ENCODE results near the gene BUB3.
"Not testable (repeated sequence)": the region's sequence is repeated elsewhere in the genome, so short reads cannot be mapped to it uniquely, and the experiment has no call there.

Gene BUB3

DNA sequence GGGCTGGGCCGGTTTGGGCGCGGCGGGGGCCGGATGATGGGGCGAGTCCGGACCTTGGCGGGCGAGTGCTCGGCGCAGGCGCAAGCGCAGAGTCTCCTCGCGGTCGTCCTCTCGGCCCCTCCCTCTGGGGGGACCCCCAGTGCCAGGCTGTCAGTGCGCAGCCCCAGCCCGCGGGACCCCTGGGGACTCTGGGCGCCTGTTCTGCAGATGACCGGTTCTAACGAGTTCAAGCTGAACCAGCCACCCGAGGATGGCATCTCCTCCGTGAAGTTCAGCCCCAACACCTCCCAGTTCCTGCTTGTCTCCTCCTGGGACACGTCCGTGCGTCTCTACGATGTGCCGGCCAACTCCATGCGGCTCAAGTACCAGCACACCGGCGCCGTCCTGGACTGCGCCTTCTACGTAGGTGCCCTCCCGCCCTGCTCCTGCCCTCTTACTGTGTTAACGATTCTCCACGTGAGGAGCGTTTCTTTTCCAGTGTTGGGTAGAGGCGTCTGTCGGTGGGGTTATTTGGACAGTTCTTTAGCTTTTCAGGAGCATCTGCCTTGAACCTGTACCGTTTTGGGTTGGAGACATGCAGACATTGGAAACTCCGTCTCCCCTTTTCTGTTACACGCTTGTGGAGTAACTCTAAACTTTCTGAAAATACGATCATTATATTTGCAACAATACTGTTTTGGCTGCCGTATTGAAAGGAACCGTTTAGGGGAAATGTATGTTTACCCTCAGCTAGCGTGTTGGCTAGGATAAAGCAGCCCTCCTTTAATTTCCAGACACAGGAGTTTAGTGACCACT is 706 bp downstream of the BUB3 start:
- peak; percentile 50 for DNase-seq (ENCODE audit: low read depth)

- DNase-seq (ENCODE audit: low read depth), result no peak
Observed at GRCh38 chr10:123156078-123156477, 1.9 kb downstream of the BUB3 start.

- DNase-seq (ENCODE audit: low read depth), result no peak
Observed at GRCh38 chr10:123157210-123157609, 3.0 kb downstream of the BUB3 start.

- no peak for DNase-seq (ENCODE audit: low read depth)
Observed at GRCh38 chr10:123158682-123159081, 4.5 kb downstream of the BUB3 start.

DNA sequence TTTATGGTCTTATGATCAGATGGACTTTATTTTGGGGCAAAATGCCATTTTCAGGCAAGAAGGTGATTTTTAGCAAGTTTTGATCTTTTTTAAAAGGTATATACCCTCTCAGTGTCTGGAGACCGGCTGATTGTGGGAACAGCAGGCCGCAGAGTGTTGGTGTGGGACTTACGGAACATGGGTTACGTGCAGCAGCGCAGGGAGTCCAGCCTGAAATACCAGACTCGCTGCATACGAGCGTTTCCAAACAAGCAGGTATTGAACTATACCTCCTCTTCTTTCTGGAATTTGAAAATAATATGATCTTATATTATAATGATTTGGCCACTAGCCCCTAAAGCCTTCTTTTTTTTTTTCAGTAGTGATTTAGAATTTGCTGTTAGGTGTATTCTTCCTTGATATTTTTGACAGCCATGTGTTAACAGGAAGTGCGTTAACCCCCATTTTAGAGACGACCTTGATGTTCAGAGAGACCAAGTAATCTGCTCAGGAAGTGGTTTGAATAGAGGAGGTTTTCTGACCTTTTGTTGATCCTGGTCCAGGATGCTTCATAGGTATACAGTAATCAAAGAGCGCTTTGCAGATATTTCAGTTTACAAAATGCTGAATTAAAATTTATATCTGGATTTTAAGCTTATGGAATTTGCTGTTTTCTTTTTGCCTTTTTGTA is 6.2 kb downstream of the BUB3 start:
- DNase-seq (ENCODE audit: low read depth), result no peak

GRCh38 chr10:123164319-123164718 is 10.1 kb downstream of the BUB3 start:
- no peak for DNase-seq (ENCODE audit: low read depth)

DNA sequence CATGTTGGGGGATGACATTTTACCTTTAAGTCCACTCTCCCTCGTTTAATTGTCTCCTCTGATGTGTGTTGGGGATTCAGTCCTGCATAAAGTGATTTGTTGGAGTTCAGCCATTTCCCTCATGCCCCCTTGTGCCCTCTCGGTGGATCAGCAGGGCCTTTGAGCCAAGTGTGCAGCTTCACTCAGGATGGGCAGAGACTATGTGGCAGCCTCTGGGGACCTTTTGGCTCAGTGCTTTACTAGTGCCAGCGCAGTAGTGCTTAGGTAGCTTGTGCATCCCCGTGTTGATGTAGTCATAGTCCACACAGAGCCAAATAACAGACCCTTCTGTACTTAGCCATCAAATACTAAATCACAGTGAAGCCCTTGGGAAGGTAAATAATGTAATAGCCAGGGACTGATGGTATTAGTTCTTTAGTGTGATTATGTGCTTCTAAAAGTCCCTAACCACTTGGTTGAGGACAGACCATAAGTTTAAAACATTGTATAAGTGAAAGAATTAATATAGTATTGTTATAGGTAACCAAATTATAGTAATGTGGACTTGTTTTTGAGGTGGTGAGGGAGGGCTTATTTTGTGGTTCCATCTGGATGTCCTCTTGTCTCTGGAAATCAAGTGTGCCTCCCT is 11.4 kb downstream of the BUB3 start:
- DNase-seq (ENCODE audit: low read depth), result no peak

- no peak for DNase-seq (ENCODE audit: low read depth)
Observed at GRCh38 chr10:123166618-123167017, 12.4 kb downstream of the BUB3 start.

GRCh38 chr10:123170961-123171360 is 16.8 kb downstream of the BUB3 start:
- no peak for DNase-seq (ENCODE audit: low read depth)

DNA sequence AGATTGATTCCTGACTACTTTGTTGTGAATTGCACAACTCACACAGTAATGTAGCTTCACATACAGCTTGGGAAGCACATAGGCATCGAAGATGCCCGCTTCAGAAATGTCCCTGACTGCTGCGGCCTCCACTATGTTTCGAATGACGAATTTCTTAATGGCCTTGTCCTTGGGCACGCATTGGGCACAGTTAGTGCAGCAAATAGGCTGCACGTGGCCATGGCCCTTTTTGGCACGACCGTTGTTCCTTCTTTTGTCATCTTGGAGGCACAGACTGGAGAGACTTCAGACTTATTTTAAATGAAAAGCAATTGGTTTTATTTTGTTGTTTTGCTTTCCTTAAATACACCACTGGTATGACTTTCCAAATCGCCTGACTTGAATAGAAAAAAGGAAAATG is 17.4 kb downstream of the BUB3 start:
- not testable (repeated sequence) for DNase-seq (ENCODE audit: low read depth)

DNA sequence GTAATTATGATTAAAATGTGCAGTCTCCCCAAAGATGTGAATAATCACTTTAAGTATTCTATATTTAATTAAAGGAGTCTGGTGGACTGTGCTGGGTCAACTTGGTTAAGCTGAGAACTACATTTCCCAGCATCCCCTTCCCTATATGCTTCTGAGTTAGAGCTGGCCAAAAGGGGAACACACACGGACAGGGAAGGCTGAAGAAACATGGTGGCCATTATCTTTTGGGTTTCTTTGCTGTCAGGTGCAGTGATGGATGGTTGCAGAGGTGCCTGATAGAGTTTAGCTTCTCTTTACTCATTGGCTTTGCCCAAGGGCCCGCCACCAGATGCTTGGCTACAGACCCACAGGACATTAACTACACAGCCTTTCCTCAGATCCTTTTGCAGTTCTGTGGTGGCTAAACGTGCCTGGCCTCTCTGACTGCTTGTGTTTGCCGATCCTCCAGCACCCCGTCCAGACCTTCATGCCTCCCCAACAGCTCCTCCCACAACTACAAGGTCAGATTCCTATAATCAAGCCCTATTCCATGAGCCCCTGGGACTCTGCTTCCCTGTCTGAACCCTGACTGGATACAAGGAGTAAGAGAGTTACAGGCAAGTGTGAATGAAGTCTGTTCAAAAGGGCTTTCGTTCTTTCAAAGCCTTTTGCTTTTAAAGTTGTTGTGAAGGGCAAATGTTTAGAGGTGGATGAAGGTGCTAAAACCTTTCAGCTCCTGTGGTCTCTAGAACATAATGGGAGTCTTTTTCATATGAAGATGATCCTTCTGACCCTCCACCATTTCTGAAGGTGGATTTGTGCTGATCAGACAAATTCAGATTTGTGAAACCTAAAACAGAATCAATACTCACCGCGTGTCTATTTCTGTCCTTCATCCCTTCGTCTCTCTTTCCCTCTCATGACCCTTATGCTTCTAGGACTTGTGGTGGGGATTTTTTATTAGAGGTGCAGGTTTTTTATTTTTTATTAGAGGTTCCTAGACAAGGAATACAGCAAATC is 21.5 kb downstream of the BUB3 start:
- no peak for DNase-seq (ENCODE audit: low read depth)

DNA sequence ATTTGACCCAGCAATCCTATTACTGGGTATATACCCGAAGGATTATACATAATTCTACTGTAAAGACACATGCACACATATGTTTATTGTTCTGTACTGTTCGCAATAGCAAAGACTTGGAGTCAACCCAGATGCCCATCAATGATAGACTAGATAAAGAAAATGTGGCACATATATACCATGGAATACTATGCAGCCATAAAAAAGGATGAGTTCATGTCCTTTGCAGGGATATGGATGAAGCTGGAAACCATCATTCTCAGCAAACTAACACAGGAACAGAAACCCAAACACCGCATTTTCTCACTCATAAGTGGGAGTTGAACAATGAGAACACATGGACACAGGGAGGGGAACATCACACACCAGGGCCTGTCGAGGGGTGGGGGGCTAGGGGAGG is 24.2 kb downstream of the BUB3 start:
- not testable (repeated sequence) for DNase-seq (ENCODE audit: low read depth)

DNA sequence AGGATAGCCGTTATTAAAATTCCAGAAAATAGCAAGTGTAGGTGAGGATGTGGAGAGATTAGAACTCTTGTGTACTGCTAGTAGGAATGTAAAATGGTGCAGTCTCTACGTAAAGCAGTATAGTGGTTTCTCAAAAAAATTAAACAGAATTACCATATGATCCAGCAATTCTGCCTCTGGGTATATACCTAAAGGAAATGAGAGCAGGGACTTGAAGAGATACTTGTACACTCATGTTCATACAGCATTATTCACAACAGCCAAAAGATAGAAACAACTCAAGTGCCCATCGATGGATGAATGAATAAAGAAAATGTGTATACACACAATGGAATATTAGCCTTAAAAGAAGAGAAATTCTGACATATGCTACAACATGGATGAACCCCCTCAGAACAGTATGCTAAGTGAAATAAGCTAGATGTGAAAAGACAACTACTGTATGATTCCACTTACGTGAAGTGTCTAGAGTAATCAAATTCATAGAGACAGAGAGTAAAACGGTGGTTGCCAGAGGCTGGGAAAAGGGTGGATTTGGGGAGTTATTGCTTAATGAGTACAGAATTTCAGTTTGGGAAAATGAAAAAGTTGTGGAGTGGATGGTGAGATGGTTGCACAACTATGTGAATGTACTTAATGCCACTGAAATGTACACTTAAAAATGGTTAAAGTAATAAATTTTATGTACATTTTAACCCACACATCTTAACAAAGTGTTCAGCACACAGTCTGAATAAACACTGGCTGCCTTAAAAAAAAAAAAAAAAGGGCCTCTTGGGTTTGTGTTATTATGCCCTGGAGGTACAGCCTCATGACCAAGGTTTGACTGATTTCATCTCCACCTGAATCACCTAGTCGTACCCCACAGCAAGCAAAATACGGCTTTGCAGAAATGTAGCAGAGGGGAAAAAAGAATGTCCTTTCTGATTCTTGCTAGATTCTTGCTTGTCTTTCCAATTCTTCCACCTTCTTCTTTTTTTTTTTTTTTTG is 26.2 kb downstream of the BUB3 start:
- no peak for DNase-seq (ENCODE audit: low read depth)

DNA sequence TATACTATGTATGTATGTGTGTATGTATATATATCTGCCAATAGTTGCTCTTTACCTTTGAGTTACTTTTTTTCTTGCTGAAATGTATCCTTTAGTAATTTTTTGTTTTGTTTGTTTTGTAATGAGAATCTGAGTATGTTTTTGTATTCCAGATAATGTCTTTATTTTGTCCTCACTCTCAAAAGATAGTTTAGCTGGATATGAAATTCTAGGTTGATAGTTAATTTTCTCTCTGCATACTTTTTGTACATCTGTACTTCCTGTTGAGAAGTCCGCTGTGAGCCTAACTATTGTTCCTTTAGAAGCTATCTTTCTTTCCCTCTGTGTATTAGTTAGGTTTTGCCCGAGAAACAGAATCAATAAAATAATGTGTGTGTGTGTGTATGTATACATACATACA is 29.5 kb downstream of the BUB3 start:
- no peak for DNase-seq (ENCODE audit: low read depth)

- DNase-seq (ENCODE audit: low read depth), result no peak
Observed at GRCh38 chr10:123187781-123188180, 33.6 kb downstream of the BUB3 start.

DNA sequence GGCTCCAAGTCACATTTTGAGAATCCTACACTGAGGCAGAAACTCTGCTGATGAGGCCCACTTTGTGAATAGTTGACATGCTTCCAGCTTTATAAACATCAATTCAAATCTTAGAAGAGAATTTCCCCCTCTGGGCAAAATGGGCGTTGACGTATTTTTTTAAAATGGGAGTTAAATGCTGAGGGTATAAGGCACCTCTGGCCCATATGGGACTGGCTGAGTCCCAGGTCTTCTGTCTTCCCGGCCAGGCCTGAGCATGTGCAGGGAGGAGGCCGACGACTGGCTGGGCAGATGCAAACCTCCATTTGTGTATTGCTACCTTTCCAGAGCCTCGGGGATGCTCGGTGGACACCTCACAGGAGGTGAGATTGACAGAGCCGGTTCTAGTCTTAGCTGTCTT is 37.7 kb downstream of the BUB3 start:
- no peak for DNase-seq (ENCODE audit: low read depth)

- DNase-seq (ENCODE audit: low read depth), result no peak
Observed at GRCh38 chr10:123194056-123194455, 39.9 kb downstream of the BUB3 start.

DNA sequence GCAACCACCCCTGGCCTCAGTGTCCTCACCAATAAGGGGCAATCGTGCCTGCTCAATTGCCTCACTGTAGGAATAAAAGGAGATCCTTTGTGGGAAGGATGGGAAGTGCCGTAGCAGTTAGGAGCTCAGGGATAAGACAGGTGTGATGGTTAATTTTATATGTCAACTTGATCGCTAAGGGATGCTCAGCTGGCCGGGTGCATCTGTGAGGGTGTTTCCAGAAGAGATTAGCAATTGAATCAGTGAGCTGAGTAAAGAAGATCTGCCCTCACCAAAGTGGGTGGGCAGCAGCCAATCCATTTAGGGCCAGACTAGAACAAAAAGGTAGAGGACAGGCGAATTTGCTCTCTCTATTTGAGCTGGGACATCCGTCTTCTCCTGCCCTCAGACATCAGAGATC is 46.3 kb downstream of the BUB3 start:
- DNase-seq (ENCODE audit: low read depth), result no peak

DNA sequence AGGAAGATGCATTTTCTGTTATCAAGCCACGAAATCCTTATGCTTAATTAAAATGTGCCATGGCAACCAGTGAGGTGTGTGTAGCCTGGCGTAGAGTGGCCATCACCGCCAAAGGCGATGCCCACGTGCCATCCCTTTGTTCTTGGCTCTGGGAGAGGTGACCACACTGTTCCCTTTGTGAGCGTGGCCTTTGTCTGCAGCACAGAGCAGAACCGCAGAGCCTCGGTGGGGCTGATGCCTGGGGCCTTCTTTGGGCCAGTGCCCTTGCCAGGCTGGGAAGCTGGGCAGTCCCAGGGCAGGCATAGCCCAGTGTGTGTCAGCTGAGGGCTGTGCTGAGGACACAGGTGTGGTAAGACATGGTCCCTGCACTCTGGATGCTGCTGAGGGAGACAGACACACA is 48.3 kb downstream of the BUB3 start:
- no peak for DNase-seq (ENCODE audit: low read depth)

DNA sequence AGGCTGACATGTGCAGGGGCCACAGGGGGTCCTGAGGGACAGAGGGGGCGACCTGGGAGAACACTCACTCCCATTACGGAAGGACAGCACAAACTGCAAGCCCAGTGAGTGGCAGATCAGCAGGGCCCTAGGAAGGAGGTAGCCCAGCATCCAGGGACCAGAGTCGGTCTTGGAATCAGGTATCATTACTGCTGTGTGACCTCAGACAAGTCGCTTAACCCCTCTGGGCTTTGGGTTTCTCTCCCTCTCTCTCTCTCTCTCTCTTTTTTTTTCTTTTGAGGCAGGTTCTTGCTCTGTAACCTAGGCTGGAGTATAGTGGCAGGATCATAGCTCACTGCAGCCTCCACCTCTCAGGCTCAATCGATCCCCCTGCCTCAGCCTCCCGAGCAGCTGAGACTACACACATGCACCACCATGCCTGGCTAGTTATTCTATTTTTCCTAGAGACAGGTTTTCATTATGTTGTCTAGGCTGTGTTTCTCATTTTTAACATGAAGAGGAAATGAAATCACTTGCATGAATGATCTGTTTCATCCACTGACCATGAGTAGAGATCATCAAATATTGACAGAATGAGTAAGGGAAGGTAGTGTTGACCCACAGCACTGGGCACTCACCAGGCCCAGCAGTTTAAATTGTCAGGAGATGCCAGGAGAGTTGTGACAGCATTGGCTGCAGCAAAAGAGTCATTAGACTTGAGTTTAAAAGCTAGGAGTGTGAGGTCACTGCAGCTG is 49.4 kb downstream of the BUB3 start:
- no peak for DNase-seq (ENCODE audit: low read depth)
